NCI-H460 (cell line): ENCODE measurements around the gene TAF8. TPM values are rescaled to one million over a fixed set of nuclear protein-coding genes. Genes with fewer than 3 reads are reported as not detected.

Source experiments
- DNase-seq: peaks from one replicate; pipeline ENCODE4 v3.0.0-alpha.2; 2016; ENCODE audit warnings: low read depth; ENCODE audit errors: extremely low read depth
- total RNA-seq: library from RNA; depleted of rRNA; stranded (reverse); fragments of >200 nt; shearing (Covaris generic); gene quantifications from 2 replicates; pipeline ENCODE4 v1.2.3, GENCODE V29; 2014

Gene TAF8
- total RNA-seq, 1 experiment from 2014 or later = 15.6 TPM

DNA sequence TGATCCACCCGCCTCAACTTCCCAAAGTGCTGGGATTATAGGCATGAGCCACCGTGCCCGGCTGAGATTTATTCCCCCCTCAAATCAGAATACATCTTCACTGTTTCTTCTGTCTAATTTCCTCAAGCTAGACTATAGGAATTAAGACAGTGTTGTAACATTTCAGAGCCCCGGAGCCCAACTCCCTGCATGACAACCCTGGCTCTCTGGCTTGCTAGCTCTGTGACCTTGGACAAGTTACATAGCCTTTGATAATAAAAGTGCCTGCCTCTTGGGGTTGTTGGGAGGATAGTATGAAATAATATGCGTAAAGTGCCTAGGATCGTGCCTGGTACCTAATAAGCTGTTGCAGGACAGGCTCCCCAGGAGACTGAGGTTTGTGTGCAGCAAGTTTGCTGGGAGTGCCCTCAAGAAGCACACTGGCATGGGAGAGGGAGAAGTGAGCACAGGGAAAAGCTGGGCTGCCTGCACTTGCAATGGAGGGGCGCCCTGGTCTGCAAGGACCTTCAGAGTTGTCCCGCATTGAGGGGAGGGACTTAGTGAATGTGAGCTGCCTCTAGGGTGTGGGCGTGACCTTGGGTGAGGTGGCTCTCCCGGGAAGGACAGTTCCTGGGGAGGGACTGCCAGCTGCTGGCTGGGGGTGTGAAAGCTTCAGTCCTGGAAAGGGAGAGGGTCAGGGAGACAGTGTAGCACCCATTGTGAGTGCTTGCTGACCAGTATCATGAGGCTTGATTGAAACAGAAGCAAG, 43.4 kb downstream of the TAF8 start:
- DNase-seq = no peak

DNA sequence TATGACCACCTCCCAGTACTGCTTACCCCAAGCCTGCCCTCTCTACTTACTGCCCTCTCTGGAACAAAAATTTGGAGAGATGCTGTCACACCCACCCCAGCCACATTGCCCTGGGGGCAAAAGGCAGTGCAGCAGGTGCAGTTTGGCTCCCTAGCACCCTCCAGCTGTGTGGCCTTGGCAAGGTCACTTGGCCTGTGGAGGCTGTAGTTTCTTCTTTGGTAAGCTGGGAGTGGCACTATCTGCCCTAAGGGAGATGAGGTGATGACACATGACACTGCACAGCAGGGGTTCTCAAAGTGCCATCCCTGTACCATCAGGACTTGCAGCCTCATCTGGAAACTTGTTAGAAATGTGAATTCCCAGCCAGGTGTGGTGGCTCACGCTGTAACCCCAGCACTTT, 44.8 kb downstream of the TAF8 start:
- DNase-seq = no peak

GRCh38 chr6:42095776-42096541, 45.6 kb downstream of the TAF8 start:
- no peak for DNase-seq

DNA sequence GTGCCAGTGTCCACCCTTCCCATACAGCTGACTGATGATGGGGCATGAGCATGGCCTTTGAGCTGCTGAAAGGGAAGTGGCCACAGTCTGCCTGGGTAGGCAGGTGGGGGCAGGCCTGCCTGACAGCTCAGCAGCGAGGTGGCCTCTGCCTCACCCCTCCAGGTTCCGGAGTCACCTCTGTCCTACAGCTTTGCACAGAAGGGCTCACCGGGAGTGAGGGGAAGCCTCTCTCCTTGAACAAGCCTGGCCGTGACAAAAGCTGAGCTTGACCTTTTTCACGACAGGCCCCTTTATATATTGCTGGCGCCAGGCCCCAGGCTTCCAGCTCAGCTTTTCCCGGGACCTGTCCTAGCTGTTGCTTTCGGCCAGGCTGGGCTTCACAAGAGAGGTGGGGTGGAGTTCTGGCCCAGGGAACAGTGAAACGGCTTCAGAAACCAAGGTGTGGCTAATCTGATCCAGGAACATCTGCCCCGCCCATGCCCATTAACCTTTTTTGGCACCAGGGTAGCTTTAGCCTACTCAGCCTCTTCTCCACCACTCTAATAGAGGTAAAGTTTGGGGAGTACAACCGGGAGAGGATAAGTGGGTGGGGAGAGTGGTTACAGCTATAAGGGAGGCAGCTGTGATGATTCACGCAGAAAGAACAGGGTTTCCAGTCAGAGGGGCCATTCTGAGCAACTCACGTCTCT, 49.2 kb downstream of the TAF8 start:
- no peak for DNase-seq

DNA sequence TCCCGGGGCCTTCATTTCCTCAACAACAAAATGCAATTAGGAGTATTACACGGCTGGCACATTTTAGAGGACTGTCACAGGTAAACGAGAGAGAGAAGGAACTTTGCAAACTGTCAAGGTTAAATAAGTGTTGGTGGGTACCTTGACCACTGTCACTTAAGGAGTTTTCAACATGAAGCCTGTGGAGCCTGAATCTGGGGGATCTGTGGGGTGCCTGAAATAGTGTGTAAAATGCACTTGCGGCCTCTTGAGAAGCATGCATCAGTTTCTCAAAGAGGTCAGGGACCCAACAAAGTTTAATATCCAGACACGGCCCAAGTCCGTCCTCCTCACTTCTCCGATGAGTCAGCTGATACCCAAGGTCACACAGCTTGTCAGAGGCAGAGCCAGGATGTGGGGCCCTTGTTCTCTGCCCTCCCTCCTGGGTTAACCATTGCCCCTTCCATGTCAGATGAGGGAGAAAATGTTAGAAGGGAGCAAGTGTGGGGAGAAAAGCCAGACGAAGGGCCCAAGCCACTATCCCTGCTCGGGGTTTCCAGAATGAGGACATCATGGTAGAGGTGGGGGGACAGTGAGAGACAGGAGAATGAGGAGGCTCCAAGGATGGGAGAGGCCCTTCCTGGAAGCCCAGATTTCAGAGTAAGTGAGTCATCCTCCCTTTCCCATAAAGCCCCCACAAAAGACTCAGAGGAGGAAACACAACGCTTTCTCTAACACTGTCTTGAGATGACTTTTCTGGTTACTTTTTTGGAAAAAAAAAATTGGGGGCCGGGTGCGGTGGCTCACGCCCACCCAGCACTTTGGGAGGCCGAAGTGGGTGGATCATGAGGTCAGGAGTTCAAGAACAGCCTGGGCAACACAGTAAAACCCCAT, 49.9 kb downstream of the TAF8 start:
- no peak for DNase-seq

- no peak for DNase-seq
Measured at GRCh38 chr6:42101186-42101657, 50.9 kb downstream of the TAF8 start.

DNA sequence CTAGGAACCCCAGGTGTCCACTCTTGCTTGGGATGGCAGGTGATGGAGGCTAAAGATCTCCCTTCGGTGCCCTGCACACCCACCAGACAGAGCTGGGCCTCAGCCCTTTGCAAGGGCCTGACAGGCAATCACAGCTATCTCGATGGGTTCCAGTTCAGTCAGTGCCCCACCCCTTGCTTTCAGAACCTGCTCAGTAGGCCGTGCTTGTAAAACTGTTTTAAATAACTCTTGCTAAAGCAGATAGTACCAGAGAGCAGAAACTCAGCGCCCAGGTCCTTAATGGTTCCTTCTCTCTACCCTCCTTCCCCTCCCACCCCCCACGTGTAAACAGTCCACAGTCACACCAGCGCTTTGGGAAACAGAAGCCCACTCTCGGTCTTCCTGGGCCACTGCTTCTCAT, 52.9 kb downstream of the TAF8 start:
- DNase-seq = no peak

DNA sequence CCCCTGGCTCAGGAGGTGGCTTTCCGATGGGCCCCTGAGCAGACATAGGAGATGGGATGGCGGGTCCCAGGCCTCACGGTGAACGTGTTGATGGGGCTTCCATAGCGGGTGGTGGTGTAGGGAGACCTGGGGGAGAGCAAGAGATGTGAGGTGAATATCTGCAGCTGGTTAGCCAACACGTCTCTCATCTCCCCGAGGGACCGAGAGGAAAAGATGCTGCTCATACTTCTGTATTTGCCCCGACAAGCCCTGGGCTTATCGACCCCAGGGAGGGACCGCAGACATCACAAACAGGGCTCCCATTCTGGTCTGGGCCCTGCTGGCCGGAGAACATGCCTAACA, 53.4 kb downstream of the TAF8 start:
- DNase-seq = no peak

DNA sequence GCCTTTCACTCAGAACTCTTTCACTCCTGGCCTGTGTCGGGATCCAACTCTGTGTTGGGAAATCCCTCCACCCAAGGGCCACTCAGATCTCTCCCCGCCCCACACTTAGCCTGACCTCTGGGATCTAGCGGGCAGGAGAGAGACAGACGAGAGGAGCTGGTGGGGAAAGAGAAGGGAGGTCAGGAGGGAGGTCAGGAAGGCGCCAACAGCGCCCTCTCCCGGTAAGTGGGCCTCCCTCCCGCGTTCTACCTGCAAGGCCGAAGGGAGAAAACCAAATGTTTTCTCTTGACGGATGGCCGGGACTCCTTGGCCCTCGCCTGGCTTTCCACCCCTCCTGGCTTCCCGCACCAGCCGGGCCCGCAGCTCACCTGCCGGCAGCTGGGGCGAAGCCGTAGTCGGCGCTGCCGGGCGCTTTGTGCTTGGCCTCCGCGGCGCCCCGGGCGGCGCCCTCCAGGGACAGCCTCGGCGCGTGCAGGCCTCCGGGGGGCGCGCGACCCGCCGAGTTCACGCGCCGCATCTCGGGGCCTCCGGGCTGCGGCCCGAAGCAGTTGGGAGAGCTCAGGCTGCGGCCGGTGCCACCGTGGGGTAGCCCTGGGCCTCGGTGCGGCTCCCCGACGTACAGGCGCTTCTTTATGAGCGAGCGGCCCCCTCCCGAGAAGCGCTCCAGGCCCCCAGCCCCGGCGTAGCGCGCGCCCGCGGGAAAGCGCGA, 53.9 kb downstream of the TAF8 start:
- DNase-seq = no peak

- DNase-seq = no peak
Measured at GRCh38 chr6:42104804-42105125, 54.4 kb downstream of the TAF8 start.

DNA sequence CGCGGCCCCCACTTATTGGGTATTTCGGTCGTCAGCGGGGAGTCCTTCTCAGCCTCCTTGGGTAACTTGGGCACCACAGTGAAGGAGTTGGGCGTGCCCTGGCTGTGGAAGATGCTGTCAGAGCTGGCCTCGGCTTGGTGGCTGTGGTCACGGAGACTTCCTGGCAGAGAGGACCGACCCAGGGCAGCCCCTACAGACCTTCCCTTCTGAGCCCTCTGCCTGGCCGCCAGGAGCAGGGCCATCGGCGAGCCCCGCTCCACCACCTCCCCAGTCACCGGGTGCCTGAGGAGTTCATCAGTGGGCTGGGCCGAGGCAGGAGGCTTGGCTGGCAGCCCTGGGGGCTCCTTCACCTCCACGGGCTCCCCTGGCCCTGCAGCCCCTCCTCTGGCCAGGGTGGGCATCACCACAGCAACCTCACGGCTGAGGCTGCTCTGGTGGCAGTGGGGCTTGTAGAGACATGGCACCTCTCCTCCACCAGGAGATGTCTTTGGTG, 54.9 kb downstream of the TAF8 start:
- no peak for DNase-seq

- no peak for DNase-seq
Measured at GRCh38 chr6:42105709-42106108, 55.4 kb downstream of the TAF8 start.

GRCh38 chr6:42106112-42107023, 56.0 kb downstream of the TAF8 start:
- DNase-seq = no peak

DNA sequence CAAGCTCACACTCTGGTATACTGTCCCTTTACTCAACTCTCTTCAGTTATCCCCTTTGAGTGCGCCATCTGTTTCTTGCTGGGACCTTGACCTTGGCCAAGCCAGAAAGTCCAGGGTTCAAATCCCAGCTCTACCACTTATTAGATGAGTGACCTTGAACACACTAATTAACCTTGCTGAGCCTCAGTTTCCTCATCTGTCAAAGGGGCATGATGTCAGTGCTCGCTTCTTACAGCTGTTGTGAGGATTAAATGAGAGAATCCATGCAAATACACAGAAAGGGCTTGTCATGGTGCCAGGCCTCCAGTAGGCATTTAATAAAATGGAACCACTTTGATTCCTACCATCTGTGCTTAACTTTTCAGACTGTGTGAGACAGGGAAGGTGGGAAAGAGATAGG, 57.7 kb downstream of the TAF8 start:
- no peak for DNase-seq

DNA sequence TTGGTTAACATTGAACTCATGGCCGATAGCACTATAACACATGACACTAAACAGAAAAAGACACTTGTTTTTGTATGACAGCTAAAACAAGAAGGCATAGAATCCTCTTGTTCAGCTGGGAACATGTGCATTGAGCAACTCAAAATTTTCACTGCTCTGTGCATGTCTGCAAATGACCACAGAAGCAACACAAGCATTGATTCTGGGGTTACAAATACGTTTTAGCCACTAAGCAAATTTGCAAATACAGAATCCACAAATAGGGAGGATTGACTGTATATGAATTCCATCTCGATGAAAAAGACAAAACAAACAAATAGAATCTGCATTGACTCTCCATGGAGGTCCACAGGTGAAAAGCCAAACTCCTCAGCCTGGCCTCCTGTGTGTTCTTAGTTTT, 60.4 kb downstream of the TAF8 start:
- no peak for DNase-seq

- no peak for DNase-seq
Measured at GRCh38 chr6:42112351-42112750, 62.0 kb downstream of the TAF8 start.

DNA sequence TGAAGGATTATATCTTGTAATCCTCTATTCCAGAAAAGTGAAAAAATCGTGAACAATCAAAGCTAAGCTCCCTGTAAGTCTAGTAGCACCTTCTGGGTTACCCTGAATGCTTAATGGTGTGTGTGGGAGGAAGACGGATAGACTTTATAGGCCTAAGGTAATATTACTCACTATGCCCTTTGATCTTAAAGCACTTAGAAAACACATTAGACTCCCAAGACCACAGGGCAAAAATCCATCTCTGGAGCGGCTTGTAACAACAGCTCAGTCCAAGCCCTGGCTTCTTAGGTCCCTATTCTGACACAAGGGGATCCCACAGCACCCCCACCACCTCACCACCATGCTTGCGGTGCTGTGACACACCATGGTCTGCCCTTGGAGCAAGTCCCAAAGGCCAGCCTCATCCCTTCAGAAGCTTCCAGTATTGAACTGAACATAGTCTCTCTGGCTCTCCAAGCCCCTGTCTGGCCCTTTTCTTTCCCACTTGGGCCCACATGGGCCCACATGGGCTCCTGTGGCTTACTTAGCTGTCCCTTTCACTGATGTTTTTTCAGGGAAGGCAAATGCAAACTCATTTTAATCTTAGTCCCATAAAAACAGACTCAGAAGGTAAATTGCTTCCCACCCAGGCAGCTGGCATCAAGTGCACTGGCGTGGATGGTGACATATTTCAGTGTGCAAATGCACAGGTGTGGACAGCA, 63.8 kb downstream of the TAF8 start:
- DNase-seq = no peak

- no peak for DNase-seq
Measured at GRCh38 chr6:42117843-42118161, 67.5 kb downstream of the TAF8 start.
